Measurements from ENCODE around the gene CCDC142. TPM values are rescaled to one million over a fixed set of nuclear protein-coding genes. Genes with fewer than 3 reads are reported as not detected.

Gene CCDC142
- total and polyA plus RNA-seq, 10 of the 15 experiments (the other 5 are each of a cell fraction or from before 2014, with no cell fraction given) = 0.93 to 16.9 (median 9.0) TPM

DNA sequence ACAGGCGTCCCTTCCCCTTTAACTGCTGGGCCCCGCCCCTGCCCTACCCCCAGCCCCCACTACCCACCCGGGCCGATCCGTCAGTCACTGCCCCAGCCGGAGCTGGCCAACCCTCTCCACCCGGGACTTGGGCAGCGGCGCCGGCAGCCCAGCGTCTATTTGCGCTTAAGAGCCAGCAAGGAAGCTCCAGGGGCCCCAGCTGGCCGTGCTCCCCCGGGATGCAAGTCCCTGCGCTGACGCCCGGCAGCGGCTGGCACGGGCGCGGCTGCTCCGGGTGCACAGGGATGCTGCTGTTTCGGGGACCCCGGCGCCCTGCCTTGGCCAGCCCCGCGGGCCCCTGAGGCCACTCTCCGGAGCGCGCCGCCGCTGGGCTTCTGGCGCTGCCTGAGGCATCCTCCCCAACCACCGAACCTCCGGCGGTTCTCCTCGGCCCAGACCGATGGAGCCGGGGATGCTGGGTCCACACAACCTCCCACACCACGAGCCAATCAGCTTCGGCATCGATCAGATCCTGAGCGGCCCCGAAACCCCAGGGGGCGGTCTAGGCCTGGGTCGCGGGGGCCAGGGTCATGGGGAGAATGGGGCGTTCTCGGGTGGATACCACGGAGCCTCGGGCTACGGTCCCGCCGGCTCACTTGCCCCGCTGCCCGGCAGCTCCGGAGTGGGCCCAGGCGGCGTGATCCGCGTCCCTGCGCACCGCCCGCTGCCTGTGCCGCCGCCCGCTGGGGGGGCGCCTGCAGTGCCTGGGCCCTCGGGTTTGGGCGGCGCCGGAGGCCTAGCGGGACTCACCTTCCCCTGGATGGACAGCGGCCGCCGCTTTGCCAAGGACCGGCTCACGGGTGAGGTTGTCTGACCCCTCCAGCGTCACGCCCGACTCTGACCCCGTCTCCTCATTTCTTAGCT is 31.8 kb upstream of the CCDC142 start, which contains the start of gene TLX2:
Gene TLX2 (plus strand): TSS at position 83 of the 903 bp plus-strand sequence. CDS start 357 bp downstream, at position 440.
- peak; percentile 22 for ATAC-seq
- intact Hi-C loops (cut with micrococcal nuclease; ENCODE audit: unreplicated experiment) = no loop called here
- H4K20me1 ChIP-seq (ENCODE audit: control insufficient read depth, insufficient read depth) = no peaks in the 10 kb centered on the region

DNA sequence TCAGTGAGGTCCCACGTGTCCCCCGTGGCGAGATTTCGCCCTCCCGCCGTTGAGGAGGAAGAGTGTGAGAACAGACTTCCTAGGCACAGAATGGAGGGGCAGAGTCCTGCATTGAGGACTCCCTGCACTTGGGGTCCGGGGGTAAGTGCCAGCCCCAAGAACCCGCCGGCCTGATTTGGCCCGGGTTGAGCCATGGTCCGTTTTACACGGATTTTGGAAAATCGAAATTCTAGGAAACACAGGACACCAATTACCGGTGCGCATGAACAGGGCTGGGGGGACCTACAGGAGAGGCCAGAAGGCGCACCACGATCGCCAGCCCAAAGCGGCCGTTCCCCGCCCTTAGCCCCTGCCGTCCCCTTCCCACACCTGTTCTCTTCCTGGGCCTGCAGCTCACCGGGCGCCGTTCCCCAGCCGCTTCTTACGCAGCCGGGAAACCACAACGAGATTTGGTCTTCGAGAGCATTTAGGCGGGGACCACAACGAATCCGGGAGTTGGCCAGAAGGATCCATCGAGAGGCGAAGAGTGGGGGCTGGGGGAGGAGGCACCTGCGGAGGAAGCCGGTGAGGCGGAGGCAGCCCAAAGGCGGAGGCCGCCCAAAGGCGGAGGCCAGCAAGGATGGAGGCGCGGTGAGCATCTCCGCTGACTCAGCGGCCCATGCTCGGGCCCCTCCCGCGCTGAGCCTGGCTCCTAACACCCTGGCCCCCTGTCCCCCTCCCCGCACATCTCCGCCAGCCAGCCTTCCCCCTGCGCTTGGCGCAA is 31.0 kb upstream of the CCDC142 start:
- intact Hi-C loops (cut with micrococcal nuclease; ENCODE audit: unreplicated experiment) = no loop called here
- ATAC-seq = no peak
- 11% methylated on average over 46 of the region's 52 CpGs for WGBS (ENCODE audit: insufficient coverage, insufficient replicate concordance, low lambda C conversion rate, missing lambda C conversion rate)

More for the DNA sequence above, 31.8 kb upstream of the CCDC142 start, which contains the start of gene TLX2:
- no peak within 1 kb of the TSS for H2AFZ ChIP-seq (ENCODE audit: control insufficient read depth, low read depth, low read length)
- H3K27me3 ChIP-seq (replicated peaks in 1 of 2; ENCODE audit: control insufficient read depth in 2 of 2, insufficient read depth in 2 of 2, low read length in 1 of 2) = peaks cover 18 to 31% of the 10 kb centered on the region in 2 experiments
- DNase-seq (ENCODE audit: low read depth, low spot score) = no peak
- FAIRE-seq = no peak
- no peak within 1 kb of the TSS for H3K9ac ChIP-seq (ENCODE audit: control insufficient read depth, insufficient read depth, low read length)
- TF ChIP-seq CREM (IDR thresholded peaks at IDR 0.05; ENCODE audit: low read depth) (no peak), SUZ12 (IDR thresholded peaks at IDR 0.05; ENCODE audit: unreplicated experiment) (peak; percentile 59)
- peak within 1 kb of the TSS; percentile 96 for H3K4me2 ChIP-seq (ENCODE audit: control insufficient read depth, insufficient read depth)
- peaks cover 13% of the 10 kb centered on the region; the same call in 1 of the 2 replicates for H3K4me1 ChIP-seq (ENCODE audit: control insufficient read depth, insufficient read depth, low read length)
- BruUV-seq (replicated peaks) = no TSS peak
- H3K4me3 ChIP-seq = peak within 1 kb of the TSS; percentile 11; the same call in 1 of the 2 replicates
- no peaks in the 10 kb centered on the region for H3K36me3 ChIP-seq (ENCODE audit: control insufficient read depth in 2 of 2, insufficient read depth in 2 of 2, low read length in 1 of 2)
- no peaks in the 10 kb centered on the region for H3K79me2 ChIP-seq (ENCODE audit: control insufficient read depth, insufficient read depth, low read length)
- WGBS (ENCODE audit: insufficient coverage, insufficient replicate concordance, low lambda C conversion rate, missing lambda C conversion rate) = 10% methylated on average over 73 of the region's 82 CpGs
- H3K27ac ChIP-seq (ENCODE audit: control insufficient read depth, insufficient read depth) = no peak within 1 kb of the TSS
- RAD21 ChIA-PET (ENCODE audit: unreplicated experiment) = interaction anchor here (0.7 kb wide), 1 partner anchor 76 kb away, joined by 3 read pairs; no protein-coding TSS in a partner anchor
- POLR2A ChIA-PET = no interaction called here
- no peaks in the 10 kb centered on the region; the same call in 2 of the 3 replicates for H3K9me3 ChIP-seq (replicated peaks; ENCODE audit: control insufficient read depth, insufficient read depth, low read length)
- in situ Hi-C loops (cut with MboI) = no loop called here
- CTCF ChIA-PET = interaction anchor here (0.6 kb wide), 1 partner anchor 32 kb away, joined by 3 read pairs; no protein-coding TSS in a partner anchor
- SMC1A ChIA-PET (ENCODE audit: uncharacterized antibody, unreplicated experiment) = no interaction called here

More for the DNA sequence above, 31.0 kb upstream of the CCDC142 start:
- ChIA-PET CTCF (interaction anchor here (1.1 kb wide), 1 partner anchor 9 kb away, joined by 3 read pairs; no protein-coding TSS in a partner anchor), POLR2A (interaction anchor here (1.0 kb wide), 1 partner anchor 78 kb away, joined by 3 read pairs; no protein-coding TSS in a partner anchor), RAD21 (ENCODE audit: unreplicated experiment) (interaction anchor here (0.7 kb wide), 1 partner anchor 75 kb away, joined by 3 read pairs; no protein-coding TSS in a partner anchor), SMC1A (ENCODE audit: uncharacterized antibody, unreplicated experiment) (no interaction called here)
- DNase-seq (ENCODE audit: low read depth, low spot score) (no peak), FAIRE-seq (no peak)
- Histone ChIP-seq H3K9ac (ENCODE audit: control insufficient read depth, insufficient read depth, low read length) (no peak overlapping the region), H3K4me1 (ENCODE audit: control insufficient read depth, insufficient read depth, low read length) (peaks cover 13% of the 10 kb centered on the region; the same call in 1 of the 2 replicates), H3K9me3 (replicated peaks; ENCODE audit: control insufficient read depth, insufficient read depth, low read length) (no peaks in the 10 kb centered on the region; the same call in 2 of the 3 replicates), H3K27me3 (replicated peaks in 1 of 2; ENCODE audit: control insufficient read depth in 2 of 2, insufficient read depth in 2 of 2, low read length in 1 of 2) (peaks cover 18 to 31% of the 10 kb centered on the region in 2 experiments), H4K20me1 (ENCODE audit: control insufficient read depth, insufficient read depth) (no peaks in the 10 kb centered on the region), H3K79me2 (ENCODE audit: control insufficient read depth, insufficient read depth, low read length) (no peaks in the 10 kb centered on the region), H2AFZ (ENCODE audit: control insufficient read depth, low read depth, low read length) (no peak overlapping the region), H3K27ac (ENCODE audit: control insufficient read depth, insufficient read depth) (no peak overlapping the region), H3K4me2 (ENCODE audit: control insufficient read depth, insufficient read depth) (no peak overlapping the region), H3K36me3 (ENCODE audit: control insufficient read depth in 2 of 2, insufficient read depth in 2 of 2, low read length in 1 of 2) (no peaks in the 10 kb centered on the region), H3K4me3 (no peak overlapping the region)
- no TSS peak for BruUV-seq (replicated peaks)
- in situ Hi-C loops (cut with MboI) = no loop called here
- TF ChIP-seq EZH2 (IDR thresholded peaks at IDR 0.05; ENCODE audit: borderline replicate concordance, control insufficient read depth, low read depth, low read length) (0 out of 2 replicates have a peak, but pooled peaks have one; percentile 60), SUZ12 (IDR thresholded peaks at IDR 0.05; ENCODE audit: unreplicated experiment) (peak; percentile 73), NR2F1 (conservative IDR thresholded peaks at IDR 0.05) (no peak), BMI1 (IDR thresholded peaks at IDR 0.05; ENCODE audit: borderline replicate concordance) (peak; percentile 96)

Data from GM12878 (cell line).